ENCODE data around the gene BECN2. TPM values are rescaled to one million over a fixed set of nuclear protein-coding genes. Genes with fewer than 3 reads are reported as not detected.

Gene BECN2
- total and polyA plus RNA-seq, 2 of the 13 experiments (the other 11 are each of a cell fraction or from before 2014, with no cell fraction given) = not detected

GRCh38 chr1:241957692-241958494, at the start of gene BECN2 (continued):
- no peak for TF ChIP-seq ZNF17 (CRISPR knock-in tag; IDR thresholded peaks at IDR 0.05)
- no peak for TF ChIP-seq ZC3H13 (CRISPR knock-in tag; IDR thresholded peaks at IDR 0.05)

GRCh38 chr1:241916196-241916595, 41.4 kb upstream of the BECN2 start:
- intact Hi-C loops (cut with micrococcal nuclease; ENCODE audit: unreplicated experiment) = no loop called here
- TF ChIP-seq HNF4G (IDR thresholded peaks at IDR 0.05; ENCODE audit: borderline replicate concordance, low read depth, low read length) (0 out of 2 replicates have a peak, but pooled peaks have one; percentile 13), HNF4G (CRISPR knock-in tag; IDR thresholded peaks at IDR 0.05; ENCODE audit: borderline replicate concordance, low read depth) (no peak), FOSL2 (CRISPR knock-in tag; IDR thresholded peaks at IDR 0.05) (peak; percentile 43; the same call in 1 of the 2 replicates), FOSL1 (CRISPR knock-in tag; IDR thresholded peaks at IDR 0.05; ENCODE audit: borderline replicate concordance) (no peak), CREB1 (IDR thresholded peaks at IDR 0.05) (no peak), CREB1 (CRISPR knock-in tag; IDR thresholded peaks at IDR 0.05) (no peak), ARID5B (CRISPR knock-in tag; IDR thresholded peaks at IDR 0.05) (peak; percentile 19; the same call in 1 of the 2 replicates), ZNF367 (CRISPR knock-in tag; IDR thresholded peaks at IDR 0.05; ENCODE audit: borderline replicate concordance) (no peak), MAFK (conservative IDR thresholded peaks at IDR 0.05 in 1 of 2, IDR thresholded peaks at IDR 0.05 in 1 of 2; ENCODE audit: low read length in 2 of 2) (peak in 1 of 2 experiments; percentile 26; a peak in 2 of 4 replicates)
- TF ChIP-seq, protein P1, sequence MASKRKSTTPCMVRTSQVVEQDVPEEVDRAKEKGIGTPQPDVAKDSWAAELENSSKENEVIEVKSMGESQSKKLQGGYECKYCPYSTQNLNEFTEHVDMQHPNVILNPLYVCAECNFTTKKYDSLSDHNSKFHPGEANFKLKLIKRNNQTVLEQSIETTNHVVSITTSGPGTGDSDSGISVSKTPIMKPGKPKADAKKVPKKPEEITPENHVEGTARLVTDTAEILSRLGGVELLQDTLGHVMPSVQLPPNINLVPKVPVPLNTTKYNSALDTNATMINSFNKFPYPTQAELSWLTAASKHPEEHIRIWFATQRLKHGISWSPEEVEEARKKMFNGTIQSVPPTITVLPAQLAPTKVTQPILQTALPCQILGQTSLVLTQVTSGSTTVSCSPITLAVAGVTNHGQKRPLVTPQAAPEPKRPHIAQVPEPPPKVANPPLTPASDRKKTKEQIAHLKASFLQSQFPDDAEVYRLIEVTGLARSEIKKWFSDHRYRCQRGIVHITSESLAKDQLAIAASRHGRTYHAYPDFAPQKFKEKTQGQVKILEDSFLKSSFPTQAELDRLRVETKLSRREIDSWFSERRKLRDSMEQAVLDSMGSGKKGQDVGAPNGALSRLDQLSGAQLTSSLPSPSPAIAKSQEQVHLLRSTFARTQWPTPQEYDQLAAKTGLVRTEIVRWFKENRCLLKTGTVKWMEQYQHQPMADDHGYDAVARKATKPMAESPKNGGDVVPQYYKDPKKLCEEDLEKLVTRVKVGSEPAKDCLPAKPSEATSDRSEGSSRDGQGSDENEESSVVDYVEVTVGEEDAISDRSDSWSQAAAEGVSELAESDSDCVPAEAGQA (IDR thresholded peaks at IDR 0.05; ENCODE audit: low read depth) = no peak
- TF ChIP-seq, protein P1 (CRISPR knock-in tag; IDR thresholded peaks at IDR 0.05; ENCODE audit: borderline replicate concordance) = no peak

More at GRCh38 chr1:241916196-241916595, 41.4 kb upstream of the BECN2 start:
- BruUV-seq (replicated peaks) = no TSS peak
- peak overlapping the region; percentile 49; the same call in 1 of the 2 replicates for H3K4me2 ChIP-seq (ENCODE audit: low read depth, low read length)
- no peaks in the 10 kb centered on the region for H3K36me3 ChIP-seq (replicated peaks in 1 of 2; ENCODE audit: control insufficient read depth in 1 of 2, insufficient read depth in 2 of 2, low read length in 2 of 2)
- H3K4me1 ChIP-seq (ENCODE audit: insufficient read depth, low read length) = peaks cover 5% of the 10 kb centered on the region; the same call in 1 of the 2 replicates
- no peak overlapping the region for H2AFZ ChIP-seq (ENCODE audit: low read length)
- no peak overlapping the region for H3K9ac ChIP-seq (ENCODE audit: insufficient read depth, low read depth, low read length)
- no peaks in the 10 kb centered on the region for H3K9me3 ChIP-seq (ENCODE audit: low read length)
- H3K79me2 ChIP-seq (ENCODE audit: insufficient read depth, low read length) = no peaks in the 10 kb centered on the region
- ChIA-PET CTCF (ENCODE audit: low intra/inter-chr PET ratio, low total read pairs) (no interaction called here), POLR2A (no interaction called here)
- DNase-seq (ENCODE audit: low spot score) = peak; percentile 7
- under 1% methylated on average over 7 of the region's 7 CpGs for WGBS (ENCODE audit: low lambda C conversion rate)
- H3K27ac ChIP-seq (ENCODE audit: extremely low read length, insufficient read depth, low read length) = no peak overlapping the region
- peak; percentile 67 for ATAC-seq
- no peak overlapping the region for H3K4me3 ChIP-seq (replicated peaks in 1 of 3; ENCODE audit: insufficient read depth in 1 of 3, low read depth in 2 of 3, low read length in 3 of 3)
- in situ Hi-C loops (cut with HindIII; ENCODE audit: extremely low pct_ligation_motif_present, low pct_unique_long_range_greater_than_20kb) = no loop called here
- H3K27me3 ChIP-seq (ENCODE audit: control insufficient read depth in 1 of 2, insufficient read depth in 2 of 2, low read length in 2 of 2) = no peaks in the 10 kb centered on the region
- FAIRE-seq = no peak
- no peaks in the 10 kb centered on the region for H4K20me1 ChIP-seq (ENCODE audit: insufficient read depth, low read length)

All from HepG2 (cell line).